Fibroblast of lung (primary cell): ENCODE results near the gene NAA25.

ENCODE experiments used
- EZH2 ChIP-seq: IDR thresholded peaks from 2 replicates; pipeline ENCODE4 v1.5.1; 2012; ENCODE audit warnings: low read length, control low read depth, mild to moderate bottlenecking; ENCODE audit errors: missing control alignments
- TF ChIP-seq, protein P1 (sequence below), 2 donors: IDR thresholded peaks in 1 of 2; conservative IDR thresholded peaks in 1 of 2; 1 replicate in 1 of 2; 2 replicates in 1 of 2; pipeline ENCODE4 v1.5.1; 2011 to 2012; ENCODE audit warnings: low read length in 2 of 2, control low read depth in 1 of 2, inconsistent platforms in 1 of 2, low read depth in 1 of 2, mild to moderate bottlenecking in 1 of 2

DNA sequence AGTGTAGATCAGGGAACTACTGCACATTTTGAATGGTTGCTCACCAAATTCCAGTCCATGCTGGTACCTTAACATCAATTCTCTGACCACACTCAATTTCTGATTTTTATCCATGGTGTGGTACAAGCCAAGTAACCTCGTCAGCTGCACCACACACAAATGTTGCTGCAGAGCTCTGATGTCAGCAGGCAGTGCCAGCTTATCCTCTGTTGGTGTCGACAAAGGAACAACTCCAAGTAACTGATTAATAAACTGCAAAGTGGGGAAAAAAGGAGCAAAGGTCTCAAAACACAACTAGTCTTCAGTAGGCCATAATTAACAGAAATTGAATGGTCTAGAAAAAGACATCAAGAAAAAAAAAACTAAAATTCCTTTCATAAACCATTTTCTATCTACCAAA is 47.4 kb downstream of the NAA25 start:
- TF ChIP-seq, protein P1, sequence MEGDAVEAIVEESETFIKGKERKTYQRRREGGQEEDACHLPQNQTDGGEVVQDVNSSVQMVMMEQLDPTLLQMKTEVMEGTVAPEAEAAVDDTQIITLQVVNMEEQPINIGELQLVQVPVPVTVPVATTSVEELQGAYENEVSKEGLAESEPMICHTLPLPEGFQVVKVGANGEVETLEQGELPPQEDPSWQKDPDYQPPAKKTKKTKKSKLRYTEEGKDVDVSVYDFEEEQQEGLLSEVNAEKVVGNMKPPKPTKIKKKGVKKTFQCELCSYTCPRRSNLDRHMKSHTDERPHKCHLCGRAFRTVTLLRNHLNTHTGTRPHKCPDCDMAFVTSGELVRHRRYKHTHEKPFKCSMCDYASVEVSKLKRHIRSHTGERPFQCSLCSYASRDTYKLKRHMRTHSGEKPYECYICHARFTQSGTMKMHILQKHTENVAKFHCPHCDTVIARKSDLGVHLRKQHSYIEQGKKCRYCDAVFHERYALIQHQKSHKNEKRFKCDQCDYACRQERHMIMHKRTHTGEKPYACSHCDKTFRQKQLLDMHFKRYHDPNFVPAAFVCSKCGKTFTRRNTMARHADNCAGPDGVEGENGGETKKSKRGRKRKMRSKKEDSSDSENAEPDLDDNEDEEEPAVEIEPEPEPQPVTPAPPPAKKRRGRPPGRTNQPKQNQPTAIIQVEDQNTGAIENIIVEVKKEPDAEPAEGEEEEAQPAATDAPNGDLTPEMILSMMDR (conservative IDR thresholded peaks at IDR 0.05 in 1 of 2, IDR thresholded peaks at IDR 0.05 in 1 of 2; ENCODE audit: low read depth in 1 of 2, low read length in 2 of 2), result no peak
- TF ChIP-seq EZH2, result no peak
